TTC549 (cell line): Measurements from ENCODE around the gene SCNN1A.
A peak's percentile ranks its signal among the peaks of the same experiment; 100 is the strongest.

ENCODE experiments used
- FAIRE-seq: peaks from 2 replicates; lab custom pipeline; 2012; peaks lifted over from hg19 to GRCh38; lab: Jason Lieb, UNC

The SCNN1A gene

DNA sequence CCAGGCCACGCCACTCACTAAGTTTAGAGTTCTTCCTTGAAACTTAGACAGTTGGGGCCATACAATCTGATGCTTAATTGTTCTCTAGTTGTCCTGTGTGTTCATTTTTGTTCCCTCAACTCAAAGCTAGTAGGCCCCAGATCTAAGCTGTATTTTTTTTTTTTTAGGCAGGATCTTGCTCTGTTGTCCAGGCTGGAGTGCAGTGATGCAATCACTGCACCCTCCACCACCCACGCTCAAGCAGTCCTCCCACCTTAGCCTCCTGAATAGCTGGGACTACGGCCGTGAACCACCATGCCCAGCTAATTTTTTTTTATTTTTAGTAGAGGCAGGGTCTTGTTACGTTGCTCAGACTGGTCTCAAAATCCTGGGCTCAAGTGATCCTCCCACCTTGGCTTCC lies 41.0 kb downstream of the SCNN1A start:
- FAIRE-seq, result no peak

DNA sequence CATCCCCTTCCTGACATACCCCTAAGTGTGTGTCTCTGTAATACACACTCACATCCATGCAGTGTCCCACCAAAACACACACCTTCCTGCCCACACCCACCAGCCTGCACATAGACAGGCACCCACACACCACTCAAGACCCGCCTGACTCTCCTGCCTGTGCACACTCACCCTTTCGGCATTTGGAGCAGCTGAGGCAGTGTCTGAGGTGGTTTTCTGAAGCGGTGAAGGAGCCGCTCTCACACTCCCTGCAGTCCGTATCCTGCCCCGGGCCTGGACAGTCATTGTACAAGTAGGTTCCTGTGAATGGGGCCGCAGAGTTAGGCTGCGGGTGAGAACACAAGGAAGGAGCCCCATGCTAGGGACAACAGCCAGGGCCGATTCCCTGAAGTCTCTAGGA lies 41.8 kb downstream of the SCNN1A start:
- FAIRE-seq, result no peak

DNA sequence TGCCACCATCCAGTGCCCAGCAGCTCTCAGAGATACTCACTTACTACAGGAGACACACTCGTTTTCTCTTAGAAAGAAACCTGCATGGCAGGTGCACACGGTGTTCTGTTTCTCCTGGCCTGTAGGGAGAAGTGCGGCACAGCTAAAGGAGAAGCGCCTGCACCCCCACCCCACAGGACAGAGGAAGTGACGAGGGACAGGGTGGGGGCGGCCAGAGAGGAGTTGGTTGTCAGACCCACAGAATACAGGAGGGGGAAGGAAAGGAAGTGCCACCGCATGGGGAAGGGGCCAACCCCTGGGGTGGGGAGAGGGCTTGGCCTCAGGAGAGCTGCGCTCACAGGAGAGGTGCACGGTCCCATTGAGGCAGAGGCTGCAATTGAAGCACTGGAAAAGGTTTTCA lies 42.3 kb downstream of the SCNN1A start:
- FAIRE-seq, result no peak

DNA sequence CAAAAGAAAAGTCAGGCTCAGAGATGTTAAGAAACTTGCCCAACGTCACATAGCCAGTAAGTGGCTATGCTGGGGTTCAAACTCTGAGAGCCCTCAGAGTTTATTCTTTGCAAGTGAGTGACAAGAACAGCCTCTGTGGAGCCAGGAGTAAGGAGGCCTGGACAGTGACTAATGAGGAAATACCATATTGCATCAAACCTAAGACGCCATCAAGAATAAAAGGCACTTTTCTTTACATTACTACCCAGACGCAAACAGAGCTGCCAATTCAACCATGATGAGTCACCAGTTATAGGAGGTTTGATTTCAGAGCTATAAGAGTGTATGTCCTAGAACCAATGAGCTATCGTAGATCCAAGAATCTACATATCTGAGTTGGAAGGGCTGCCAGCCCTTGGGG lies 42.9 kb downstream of the SCNN1A start:
- FAIRE-seq, result no peak

DNA sequence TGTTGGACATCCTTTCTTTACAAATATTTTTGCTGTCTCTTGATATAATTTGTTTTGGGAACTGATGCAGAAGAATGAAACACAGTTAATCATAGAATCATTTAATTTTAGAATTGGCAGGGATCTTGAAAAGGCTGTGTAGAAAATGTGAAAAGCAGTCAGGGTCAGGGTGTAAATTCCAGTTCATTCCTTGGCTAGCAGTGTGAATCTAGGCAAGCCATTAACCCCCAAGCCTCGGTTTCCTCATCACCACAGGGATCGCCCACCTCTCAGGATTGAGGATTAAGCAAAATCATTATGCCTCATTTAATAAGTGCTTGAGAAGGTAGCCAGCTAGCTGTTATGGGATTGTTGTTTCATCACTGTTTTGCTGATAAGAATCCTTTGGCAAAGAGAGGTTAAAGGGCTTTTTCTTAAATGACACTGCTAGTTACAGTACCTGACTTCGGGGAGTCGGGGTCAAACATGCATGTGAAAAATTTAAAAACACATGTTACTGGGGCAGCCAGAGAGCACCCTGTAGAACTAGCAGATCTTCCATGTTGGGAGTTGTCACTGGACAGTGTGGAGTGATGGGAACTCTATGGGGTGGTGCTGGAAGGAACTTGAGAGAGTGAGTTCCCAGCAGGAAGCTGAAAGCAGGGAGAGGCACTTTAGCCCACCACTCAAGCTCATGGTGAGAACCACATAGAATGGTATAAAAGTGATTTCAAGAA lies 44.2 kb downstream of the SCNN1A start:
- FAIRE-seq, result no peak

DNA sequence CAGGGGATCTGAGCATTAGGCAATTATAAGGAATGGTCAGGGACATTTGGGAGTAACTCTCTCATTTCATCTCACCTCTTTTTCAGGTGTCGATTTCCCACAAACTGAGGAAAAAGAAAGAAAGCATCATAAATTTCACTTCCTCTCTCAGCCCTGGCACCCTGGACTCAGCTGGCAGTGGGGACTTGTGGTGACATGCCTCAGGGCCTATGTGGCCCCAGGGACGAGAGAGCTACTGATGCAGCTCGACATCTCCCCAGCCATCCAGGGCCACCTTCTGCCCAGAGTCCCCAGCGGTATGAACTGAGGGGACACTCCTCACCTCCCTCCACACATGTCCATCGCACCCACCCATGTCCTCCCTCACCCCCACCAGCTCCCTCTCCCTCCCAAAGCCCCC lies 45.2 kb downstream of the SCNN1A start:
- FAIRE-seq, result no peak

DNA sequence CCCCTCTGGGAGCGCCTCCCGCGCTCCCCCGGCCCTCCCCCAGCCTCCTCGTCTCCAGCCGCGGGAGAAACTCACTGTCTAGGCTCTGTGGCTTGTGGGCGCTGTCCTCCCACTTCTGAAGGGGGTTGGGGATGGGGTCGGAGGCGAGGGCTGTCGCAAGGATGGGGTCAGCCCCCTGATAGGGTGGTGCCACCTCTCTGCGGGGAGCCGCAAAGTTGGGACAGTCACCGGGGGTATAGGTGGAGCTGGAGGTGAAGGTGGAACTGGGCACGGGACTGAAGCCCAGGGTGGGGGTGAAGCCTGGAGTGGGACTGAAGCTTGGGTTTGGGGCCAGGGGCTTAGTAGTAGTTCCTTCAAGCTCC lies 45.7 kb downstream of the SCNN1A start:
- FAIRE-seq, result no peak

DNA sequence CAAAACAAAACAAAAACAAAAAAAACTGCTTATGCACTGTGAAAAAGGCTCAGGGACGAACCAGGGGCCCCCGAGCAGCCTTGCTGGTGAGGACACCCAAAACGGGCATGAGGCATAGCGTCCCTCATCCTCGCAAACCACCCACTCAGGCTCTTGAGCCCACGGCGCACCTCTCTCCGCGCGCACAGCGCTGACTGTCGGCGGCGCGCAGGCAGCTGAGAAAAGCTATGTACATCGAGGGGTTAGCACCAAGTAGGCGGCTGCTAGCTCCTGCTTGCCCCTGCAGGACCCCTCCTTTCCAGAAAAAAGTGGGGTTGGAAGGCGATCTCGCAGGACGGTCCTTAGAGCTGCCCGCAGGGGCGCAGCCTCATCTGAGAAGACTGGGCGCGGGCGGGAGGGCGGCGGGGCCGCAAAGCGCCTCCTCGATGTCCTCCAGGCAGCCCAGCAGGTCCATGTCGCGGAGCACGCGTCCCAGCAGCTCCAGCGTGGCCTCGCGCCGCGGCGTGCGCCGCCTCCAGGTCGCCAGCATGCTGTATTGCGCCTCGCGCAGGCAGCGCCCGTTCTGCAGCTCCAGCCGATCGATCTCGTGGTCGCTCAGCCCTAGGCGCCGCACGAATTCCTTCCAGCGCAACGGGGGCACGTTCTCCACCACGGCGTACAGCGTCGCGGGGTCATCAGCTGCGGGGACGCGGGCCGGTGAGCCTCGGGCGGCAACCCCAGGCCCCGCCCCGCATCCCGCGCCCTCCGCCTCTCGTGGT lies 46.2 kb downstream of the SCNN1A start:
- no peak for FAIRE-seq

DNA sequence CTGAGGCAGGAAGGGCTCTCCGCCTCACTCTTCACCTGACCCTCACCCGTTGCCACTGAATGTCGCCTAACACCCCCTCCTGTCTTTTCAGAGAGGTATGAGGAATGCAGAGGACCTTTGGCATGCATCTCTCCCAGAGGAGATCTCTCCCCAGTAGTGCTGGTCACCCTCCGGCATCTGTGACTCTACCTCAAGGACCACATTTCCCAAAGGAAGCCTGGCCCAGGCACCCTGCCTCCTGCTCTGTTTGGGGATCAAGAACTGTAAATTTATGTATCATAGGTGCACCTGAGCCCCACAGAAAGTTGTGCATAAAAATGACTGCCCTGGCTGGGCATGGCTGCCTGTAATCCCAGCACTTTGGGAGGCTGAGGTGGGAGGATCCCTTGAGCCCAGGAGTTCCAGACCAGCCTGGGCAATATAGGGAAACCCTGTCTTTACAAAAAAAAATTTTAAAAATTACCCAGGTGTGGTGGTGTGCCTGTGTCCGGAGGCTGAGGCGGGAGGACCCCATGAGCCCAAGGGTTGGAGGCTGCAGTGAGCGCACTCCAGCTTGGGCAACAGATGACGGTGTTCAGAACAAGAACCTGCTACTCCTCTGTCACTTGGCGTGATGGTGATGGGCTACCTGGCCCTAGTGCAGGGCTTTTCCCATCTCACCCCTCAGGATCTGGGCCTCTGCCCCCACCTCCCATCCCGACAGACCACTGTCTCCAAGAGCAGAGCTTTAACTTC lies 47.2 kb downstream of the SCNN1A start:
- no peak for FAIRE-seq

DNA sequence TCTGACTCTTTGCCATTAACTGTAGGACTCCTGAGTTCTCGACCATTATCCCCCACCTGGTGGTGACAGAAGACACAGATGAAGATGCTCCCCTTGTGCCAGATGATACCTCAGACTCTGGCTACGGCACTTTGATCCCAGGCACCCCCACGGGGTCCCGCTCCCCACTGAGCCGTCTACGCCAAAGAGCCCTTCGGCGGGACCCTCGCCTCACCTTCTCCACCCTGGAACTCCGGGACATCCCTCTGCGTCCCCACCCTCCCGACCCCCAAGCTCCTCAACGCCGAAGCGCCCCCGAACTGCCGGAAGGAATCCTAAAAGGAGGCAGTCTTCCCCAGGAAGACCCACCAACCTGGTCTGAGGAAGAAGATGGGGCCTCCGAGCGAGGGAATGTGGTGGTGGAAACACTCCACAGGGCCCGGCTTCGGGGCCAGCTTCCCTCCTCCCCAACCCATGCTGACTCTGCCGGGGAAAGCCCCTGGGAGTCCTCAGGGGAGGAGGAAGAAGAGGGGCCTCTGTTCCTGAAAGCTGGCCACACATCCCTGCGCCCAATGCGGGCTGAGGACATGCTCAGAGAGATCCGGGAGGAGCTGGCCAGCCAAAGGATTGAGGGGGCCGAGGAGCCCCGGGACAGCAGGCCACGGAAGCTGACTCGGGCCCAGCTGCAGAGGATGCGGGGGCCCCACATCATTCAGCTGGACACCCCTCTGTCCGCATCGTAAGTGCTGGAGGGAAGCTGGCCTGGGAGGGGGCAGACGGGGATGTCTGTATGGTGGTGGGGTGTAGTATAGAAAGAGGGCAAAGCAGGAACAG lies 47.9 kb downstream of the SCNN1A start:
- FAIRE-seq, result no peak

DNA sequence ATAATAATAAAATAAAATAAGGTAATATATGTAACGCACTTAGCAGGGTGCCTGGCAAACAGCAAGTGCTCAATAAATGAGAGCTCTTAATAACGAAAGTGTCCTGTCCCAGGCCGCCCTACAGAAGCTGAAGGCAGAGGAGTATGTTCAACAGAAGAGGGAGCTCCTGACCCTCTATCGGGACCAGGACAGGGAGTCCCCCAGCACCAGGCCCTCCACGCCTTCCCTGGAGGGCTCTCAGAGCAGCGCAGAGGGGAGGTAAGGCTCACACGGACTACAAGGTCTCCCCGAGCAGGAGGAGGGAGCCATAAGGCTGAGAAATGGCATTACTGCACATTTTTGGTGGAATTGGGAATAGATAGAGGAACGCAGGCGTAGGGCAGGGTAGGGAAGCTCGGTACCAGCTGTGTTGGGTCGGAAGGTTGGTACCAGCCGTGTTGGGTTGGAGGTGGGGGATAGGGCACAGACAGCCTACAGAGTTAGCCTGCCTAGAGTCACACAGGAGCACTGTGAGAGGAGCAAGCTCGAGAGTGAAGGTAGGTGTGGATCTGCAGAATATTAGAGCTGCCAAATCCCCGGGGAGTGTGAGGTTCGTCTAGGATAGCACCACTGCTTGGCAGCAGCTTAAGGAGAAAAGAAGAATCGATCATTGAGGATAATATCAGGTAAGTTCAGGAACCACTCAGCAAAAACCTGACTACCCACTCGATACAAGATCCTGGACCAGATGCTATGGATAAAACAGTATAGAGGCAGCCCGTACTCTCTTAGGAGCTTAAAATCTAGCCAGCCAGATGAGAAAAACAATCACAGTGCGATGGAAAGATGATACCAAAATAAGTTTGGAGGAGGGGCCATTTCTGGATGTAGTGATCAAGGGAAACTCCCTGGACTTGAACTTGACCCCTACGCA lies 48.8 kb downstream of the SCNN1A start:
- peak; percentile 69 for FAIRE-seq

DNA sequence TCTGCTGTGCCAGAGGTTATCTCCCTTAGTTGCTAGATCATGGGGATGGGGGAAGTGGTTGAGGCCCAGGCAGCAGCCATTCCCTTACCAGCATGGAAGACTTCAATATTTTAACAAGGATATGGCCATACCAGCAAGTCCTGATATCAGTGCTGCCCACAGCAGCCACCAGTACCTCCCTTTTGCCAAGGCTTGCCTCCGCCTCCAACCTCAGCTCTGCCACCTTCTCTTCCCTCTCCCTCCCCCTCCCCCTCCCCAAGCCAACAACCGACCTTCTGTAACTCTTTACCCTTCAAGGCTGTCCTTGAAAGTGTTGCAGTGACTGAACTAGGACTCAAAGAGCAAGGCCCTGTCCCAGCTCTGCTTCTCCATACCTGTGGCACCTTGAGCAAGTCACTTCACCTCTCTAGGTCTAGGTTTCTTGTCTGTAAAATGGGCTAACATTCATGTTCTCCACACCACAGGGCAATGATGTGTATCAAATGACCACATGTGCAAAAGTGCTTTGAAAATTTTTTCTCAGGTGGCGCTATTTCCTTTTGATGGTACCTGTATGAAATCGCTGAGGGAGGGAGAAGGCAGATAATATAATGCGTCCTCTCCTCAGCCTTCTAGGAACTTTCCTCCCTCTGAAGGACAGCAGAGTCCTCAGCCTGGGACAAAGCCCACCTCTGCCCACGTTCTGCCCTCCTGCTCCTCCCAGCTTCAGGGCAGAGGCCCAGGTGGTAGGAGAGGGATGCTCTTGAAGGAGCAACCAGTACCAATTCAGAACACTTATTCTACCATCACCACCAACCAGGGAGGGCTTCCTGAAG lies 50.2 kb downstream of the SCNN1A start:
- no peak for FAIRE-seq

DNA sequence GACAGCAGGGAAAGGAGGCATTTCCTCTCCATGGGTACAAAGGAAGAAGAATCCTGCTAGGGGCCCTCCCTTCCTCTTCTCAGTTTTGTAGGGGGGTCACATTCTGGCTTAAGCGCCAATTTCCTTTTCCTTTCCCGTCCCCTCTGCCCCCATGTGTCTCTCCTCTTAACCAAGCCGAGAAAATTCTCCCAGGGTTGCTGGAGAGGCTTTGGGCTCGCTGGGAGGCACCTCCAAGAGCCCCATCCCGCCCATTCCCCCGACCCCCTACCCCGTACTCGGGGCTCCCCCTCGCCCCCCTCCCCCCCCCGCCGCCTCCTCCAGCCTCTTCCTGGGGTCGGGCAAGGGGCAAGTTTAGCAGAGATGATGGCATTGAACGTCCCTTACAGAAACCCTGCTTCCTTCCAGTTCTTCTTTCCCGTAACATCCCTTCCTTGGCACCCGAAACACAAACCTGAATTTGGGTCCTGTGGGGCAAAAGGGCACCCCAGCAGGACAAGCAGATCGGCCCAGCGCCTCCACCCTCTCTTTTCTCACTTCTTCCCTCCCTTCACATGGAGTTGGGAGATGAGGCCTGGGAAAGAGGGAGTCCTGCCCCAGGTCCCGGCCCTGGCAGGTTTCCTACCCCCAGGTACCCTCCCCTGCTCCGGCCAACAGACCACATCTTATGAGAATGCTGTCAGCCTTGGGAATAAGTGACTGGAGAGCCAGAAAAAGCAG lies 51.2 kb downstream of the SCNN1A start:
- FAIRE-seq, result no peak

DNA sequence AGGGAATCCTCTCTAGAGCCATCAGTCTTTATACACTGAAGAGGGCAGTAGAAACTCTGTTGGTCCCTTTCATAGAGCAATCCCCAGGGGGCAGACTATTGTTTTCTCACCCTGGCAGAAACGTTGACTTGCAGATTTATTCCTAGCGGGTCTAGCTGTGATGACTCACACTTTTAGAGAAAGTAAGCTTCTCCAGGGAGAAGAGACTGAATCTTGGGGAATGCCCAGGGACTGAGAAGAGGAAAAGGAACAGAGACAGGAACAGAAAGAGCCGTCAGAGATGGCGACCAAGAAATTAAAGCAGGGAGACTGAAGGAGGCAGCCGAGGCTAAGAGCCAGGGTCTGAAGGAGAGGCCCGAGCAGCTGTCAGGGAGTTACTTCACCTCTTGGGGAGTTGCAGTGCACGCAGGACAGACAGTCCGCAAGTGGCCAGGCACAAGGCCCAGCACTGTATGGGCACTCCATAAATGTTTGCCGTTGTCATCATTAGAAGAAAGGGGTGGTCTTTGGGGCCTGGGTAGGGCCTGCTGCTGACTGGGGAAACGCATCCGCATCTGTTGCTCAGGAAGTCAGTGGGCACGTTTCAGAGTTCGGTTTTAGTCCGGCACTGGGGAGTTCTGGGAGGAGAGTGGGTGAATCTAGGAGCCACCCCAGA lies 51.9 kb downstream of the SCNN1A start:
- FAIRE-seq, result no peak

DNA sequence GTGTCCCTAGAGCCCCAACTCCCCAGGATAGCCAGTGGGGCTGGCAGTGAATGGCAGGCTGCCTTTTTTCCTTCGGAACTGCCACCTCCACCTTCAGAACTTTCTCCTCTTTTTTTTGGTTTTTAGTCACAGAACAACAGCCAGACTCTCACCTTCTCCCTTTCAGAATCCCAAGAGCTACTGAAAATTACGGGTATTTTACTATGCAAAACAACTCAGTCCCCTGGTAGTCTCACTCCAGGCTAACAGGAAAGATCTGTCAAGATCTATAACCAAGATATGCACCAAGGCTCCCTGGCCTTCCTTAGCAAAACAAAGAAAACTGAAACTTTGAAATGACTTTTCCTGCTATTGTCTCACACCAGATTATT lies 52.4 kb downstream of the SCNN1A start:
- FAIRE-seq, result no peak

DNA sequence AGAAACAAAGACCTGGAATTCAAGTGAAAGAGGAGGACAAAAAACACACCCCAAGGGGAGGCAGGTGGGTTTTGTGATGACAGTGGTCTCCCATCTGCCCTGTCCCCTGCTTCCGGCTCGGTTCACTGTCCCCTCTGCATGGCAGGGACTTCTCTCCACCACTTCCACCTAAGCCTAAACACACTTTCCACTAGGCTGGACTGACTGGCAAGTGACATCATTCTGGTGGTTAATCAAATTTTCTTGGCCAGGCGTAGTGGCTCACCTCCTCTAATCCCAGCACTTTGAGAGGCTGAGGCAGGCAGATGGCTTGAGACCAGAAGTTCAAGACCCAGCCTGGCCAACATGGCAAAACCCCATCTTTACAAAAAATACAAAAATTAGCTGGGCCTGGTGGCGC lies 53.0 kb downstream of the SCNN1A start:
- no peak for FAIRE-seq

DNA sequence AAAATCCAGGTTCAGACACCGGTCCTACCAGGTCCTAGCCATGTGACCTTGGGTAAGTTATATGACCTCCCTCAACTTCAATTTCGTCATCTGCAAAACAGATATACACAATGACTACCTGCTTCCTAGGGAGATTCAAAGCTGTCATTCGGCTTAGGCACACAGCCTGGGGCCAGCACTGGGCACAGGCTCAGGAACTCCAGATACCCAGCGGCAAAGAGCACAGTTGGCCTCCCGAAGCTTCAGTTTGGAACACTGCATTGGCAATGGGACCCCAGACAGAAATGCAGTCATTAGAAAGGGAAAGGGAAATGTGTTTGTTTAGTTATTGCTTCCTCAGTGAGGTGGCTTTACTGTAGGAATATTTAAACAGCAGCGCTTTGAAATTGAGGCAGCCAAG lies 53.5 kb downstream of the SCNN1A start:
- FAIRE-seq, result no peak

DNA sequence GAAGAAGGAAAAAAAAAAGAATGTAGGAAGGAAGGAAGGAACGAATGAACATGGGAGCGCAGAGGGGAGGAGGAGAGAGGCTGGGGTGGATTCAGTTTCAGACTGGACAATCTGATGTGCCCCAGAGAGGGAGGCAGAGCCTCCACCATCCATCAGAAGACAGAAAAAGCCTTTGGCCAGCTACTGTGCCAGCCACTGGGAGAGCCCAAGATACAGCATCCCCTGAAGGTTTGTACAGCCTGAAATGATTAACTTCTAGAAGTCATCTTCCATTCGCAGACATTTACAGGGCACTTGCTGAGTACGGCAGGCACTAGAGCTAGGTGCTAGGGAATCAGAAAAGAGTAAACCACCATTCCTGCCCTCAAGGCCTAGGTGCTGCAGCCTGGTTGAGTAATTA lies 55.9 kb downstream of the SCNN1A start:
- no peak for FAIRE-seq

DNA sequence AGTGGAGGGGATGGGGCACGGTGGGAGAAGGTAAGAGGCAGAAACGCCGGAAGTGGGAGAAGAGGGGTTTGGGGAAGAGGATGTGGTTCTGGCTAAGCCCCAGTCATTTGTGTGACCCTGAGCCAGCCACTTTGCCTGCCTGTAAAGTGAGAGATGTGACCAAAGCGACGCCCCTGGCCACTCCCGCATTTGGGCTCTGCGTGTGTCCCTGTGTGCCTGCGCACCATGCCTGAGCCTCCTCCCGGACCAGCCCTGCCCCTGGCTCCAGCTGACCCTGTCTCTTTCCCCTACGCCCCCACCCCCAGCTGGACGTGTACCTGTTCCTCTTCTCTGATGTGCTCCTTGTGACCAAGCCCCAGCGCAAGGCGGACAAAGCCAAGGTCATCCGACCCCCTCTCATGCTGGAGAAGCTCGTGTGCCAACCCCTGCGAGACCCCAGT lies 56.9 kb downstream of the SCNN1A start:
- FAIRE-seq, result no peak
